ENCODE measurements around the gene FBXL7.

FBXL7 gene

GRCh38 chr5:15776346-15776745 lies 276.4 kb downstream of the FBXL7 start:
- no peaks in the 10 kb centered on the region for H3K9me2 ChIP-seq (replicated peaks; ENCODE audit: low read depth, low read length)
- no peak overlapping the region for H3K4me3 ChIP-seq (ENCODE audit: low read length, poor library complexity, severe bottlenecking)
- H3K9ac ChIP-seq (ENCODE audit: low read depth, low read length, poor library complexity, severe bottlenecking), result no peak overlapping the region

DNA sequence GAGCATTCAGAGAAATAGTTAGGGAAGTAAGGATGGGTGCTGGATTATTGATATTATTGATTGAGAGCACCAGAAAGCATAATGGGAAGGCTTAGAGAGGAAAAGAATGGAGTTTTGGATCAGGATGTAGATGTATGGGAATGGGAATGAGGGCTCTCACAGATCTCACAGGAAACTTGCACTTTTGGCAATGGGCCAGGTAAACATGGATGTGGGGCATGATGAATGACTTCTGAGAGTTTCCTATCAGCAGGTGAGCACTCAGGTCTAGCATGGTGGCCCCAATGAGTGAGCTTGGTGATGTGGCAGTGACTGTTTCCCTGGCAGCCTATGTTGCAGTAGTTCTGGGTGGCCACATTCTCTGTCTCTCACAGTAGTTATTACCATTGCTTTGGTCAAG lies 283.8 kb downstream of the FBXL7 start:
- Histone ChIP-seq H3K9ac (ENCODE audit: low read depth, low read length, poor library complexity, severe bottlenecking) (no peak overlapping the region), H4K20me1 (ENCODE audit: insufficient read depth, low read length, poor library complexity, severe bottlenecking) (no peaks in the 10 kb centered on the region), H3K4me2 (ENCODE audit: low read depth, low read length, poor library complexity, severe bottlenecking) (no peak overlapping the region), H3K4me3 (ENCODE audit: low read length, poor library complexity, severe bottlenecking) (no peak overlapping the region), H3F3A (ENCODE audit: low read depth) (no peaks in the 10 kb centered on the region), H3K36me3 (ENCODE audit: insufficient read depth, low read length) (no peaks in the 10 kb centered on the region), H3K79me2 (ENCODE audit: insufficient read depth, low read length) (no peaks in the 10 kb centered on the region), H2AFZ (ENCODE audit: low read length) (no peak overlapping the region), H3K4me1 (ENCODE audit: insufficient read depth, low read length, poor library complexity, severe bottlenecking) (no peaks in the 10 kb centered on the region), H3K9me3 (ENCODE audit: insufficient read depth, low read depth, low read length) (no peaks in the 10 kb centered on the region), H3K27me3 (ENCODE audit: insufficient read depth, low read length, poor library complexity, severe bottlenecking) (no peaks in the 10 kb centered on the region), H3K9me2 (replicated peaks; ENCODE audit: low read depth, low read length) (no peaks in the 10 kb centered on the region)
- TF ChIP-seq EZH2phosphoT487 (IDR thresholded peaks at IDR 0.05; ENCODE audit: borderline replicate concordance) (no peak), CTCF (conservative IDR thresholded peaks at IDR 0.05; ENCODE audit: low read length) (no peak)

More at GRCh38 chr5:15776346-15776745, 276.4 kb downstream of the FBXL7 start:
- H2AFZ ChIP-seq (ENCODE audit: low read length), result no peak overlapping the region
- no peaks in the 10 kb centered on the region for H4K20me1 ChIP-seq (ENCODE audit: insufficient read depth, low read length, poor library complexity, severe bottlenecking)
- no peaks in the 10 kb centered on the region for H3K27me3 ChIP-seq (ENCODE audit: insufficient read depth, low read length, poor library complexity, severe bottlenecking)
- no peaks in the 10 kb centered on the region for H3K79me2 ChIP-seq (ENCODE audit: insufficient read depth, low read length)
- no peaks in the 10 kb centered on the region for H3K9me3 ChIP-seq (ENCODE audit: insufficient read depth, low read depth, low read length)
- H3K4me1 ChIP-seq (ENCODE audit: insufficient read depth, low read length, poor library complexity, severe bottlenecking), result no peaks in the 10 kb centered on the region
- no peaks in the 10 kb centered on the region for H3K36me3 ChIP-seq (ENCODE audit: insufficient read depth, low read length)
- TF ChIP-seq CTCF (conservative IDR thresholded peaks at IDR 0.05; ENCODE audit: low read length), result no peak
- TF ChIP-seq EZH2phosphoT487 (IDR thresholded peaks at IDR 0.05; ENCODE audit: borderline replicate concordance), result no peak
- no peak overlapping the region for H3K4me2 ChIP-seq (ENCODE audit: low read depth, low read length, poor library complexity, severe bottlenecking)
- H3F3A ChIP-seq (ENCODE audit: low read depth), result no peaks in the 10 kb centered on the region

DNA sequence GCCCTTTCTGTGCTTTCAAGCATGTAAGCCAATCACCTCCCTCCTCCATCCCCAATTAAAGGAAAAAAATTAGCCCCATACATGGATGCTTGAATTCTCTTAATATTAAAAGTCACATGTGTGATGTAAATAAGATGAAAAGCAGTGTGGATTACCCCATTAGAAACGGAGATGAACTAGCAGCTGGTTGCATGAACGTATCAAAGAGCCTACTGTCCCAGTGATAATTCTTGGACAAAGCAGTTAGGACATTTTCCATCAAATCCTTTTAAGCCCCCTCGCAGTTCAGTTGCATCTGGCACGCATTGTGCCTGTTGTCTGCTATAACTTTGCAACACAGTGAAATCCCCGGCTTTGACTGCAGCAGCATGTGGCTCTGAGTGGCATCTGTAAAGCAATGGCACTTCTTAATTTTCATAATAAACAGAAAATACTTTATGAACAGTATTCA lies 285.6 kb downstream of the FBXL7 start:
- Histone ChIP-seq H3K9me3 (ENCODE audit: insufficient read depth, low read depth, low read length) (no peaks in the 10 kb centered on the region), H3K27me3 (ENCODE audit: insufficient read depth, low read length, poor library complexity, severe bottlenecking) (no peaks in the 10 kb centered on the region), H3K79me2 (ENCODE audit: insufficient read depth, low read length) (no peaks in the 10 kb centered on the region), H3K9ac (ENCODE audit: low read depth, low read length, poor library complexity, severe bottlenecking) (no peak overlapping the region), H3F3A (ENCODE audit: low read depth) (no peaks in the 10 kb centered on the region), H3K4me1 (ENCODE audit: insufficient read depth, low read length, poor library complexity, severe bottlenecking) (no peaks in the 10 kb centered on the region), H2AFZ (ENCODE audit: low read length) (no peak overlapping the region), H3K36me3 (ENCODE audit: insufficient read depth, low read length) (no peaks in the 10 kb centered on the region), H4K20me1 (ENCODE audit: insufficient read depth, low read length, poor library complexity, severe bottlenecking) (no peaks in the 10 kb centered on the region), H3K4me2 (ENCODE audit: low read depth, low read length, poor library complexity, severe bottlenecking) (no peak overlapping the region), H3K9me2 (replicated peaks; ENCODE audit: low read depth, low read length) (no peaks in the 10 kb centered on the region), H3K4me3 (ENCODE audit: low read length, poor library complexity, severe bottlenecking) (no peak overlapping the region)
- TF ChIP-seq EZH2phosphoT487 (IDR thresholded peaks at IDR 0.05; ENCODE audit: borderline replicate concordance) (no peak), CTCF (conservative IDR thresholded peaks at IDR 0.05; ENCODE audit: low read length) (no peak)
